HG03175 (cell line): Measurements from ENCODE around the gene UVRAG.
"Not testable (repeated sequence)": the region's sequence is repeated elsewhere in the genome, so short reads cannot be mapped to it uniquely, and the experiment has no call there.

Source experiments
- ATAC-seq: cut with Tn5 transposase; IDR thresholded peaks from one replicate; pipeline ENCODE4 v1.9.1; 2021; ENCODE audit warnings: mild to moderate bottlenecking, moderate library complexity; ENCODE audit not compliant: unreplicated experiment

UVRAG gene

DNA sequence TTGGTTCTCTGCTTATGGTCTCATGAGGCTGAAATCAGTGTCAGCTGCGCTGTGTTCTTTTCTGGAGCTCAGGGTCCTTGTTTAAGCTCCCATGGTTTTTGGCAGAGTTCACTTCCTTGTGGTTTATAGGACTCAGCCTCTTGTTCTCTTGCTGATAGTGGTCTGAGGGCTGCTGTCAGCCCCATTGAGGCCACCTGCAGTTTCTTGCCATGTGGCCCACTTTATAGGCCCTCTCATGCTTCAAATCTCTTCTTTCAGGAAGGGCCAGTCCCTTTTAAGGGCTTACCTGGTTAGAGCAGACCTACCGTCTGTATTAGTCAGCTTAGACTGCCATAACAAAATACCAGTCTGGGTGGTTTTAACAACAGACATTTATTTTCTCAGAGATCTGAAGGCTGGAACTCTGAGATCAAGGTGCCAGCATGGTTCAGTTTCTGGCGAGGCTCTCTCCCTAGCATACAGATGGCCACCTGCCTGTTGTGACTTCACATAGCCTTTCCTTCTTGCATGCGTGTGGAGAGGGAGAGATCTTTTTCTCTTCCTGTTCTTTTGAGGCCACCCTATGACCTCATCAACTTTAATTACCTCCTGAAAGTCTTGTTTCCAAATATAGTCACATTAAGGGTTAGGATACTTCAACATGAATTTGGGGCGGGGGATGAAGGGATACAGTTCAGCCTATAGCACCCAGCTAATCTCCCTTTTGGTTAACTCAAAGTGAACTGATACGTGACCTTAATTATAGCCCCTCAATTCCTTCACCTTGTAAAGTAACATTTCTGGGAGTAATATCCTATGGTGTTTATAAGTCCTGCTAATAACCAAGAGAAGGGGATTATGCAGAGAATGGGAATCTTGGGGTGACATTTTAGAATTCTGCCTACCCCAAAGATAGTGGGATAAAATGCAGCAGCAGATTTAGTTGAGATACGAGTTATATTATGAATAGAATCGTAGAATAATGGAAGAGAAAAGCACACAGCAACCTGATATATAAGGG lies 131.8 kb downstream of the UVRAG start:
- ATAC-seq, result no peak

DNA sequence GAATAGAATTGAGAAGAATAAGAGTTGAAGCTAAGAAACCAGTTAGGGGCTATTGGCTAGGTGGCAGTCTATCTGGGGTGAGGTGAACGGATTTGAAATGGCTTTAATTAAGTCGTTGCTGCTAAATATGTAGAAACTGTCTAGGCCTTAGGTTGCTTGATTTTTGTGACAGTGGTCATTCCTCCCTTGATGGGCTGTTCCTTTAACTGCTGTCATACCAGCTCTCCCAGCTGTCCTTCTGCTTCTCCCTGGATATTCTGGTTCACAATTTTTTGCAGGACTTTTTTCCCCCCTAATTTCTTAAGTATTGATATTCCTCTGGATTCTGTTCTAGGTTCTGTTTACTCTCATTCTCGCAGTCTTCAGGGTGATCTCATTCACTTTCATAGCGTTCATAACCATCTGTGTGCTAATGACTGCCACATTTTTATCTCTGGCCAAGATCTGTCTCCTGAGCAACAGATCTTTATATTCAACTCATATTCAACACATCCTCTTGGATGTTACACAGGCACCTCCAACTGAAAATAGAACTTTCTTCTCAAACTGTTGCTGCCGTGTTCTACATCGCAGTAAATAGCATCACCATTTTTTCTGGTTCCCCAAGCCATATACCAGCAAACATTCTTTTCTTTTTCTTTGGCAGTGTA lies 134.1 kb downstream of the UVRAG start:
- ATAC-seq, result no peak

DNA sequence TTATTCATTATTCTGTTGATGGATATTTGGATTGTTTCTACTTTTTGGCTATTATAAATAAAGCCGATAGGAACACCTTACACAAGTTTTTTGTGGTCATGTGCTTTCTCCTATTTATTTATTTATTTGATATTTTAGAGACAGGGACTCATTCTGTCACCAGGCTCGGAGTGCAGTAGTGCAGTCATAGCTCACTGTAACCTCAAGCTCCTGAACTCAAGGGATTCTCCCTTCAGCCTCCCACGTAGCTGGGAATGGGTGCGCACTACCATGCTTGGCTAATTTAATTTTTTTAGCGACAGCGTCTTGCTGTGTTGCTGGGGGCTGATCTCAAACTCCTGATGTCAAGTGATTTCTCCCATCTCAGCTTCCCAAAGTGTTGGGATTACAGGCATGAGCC lies 135.1 kb downstream of the UVRAG start:
- no peak for ATAC-seq

DNA sequence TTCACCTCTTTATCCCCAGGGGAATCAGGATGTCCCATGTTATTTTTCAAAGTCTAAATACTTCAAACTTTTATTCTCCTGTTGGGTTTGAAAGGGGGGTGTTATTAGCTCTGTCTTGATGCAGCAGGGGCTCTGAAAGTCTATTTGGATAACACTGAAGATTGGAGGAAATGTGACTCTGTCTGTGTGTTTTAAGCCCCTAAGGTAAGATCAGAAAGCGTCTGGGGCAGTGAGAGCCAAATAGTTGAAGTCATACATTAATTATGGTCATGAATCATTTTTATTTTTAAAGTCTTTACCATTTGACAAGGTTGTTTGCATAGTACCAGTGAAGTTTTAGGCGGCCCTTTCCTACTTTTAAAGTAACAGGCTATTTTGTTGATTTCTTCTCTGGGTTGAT lies 139.0 kb downstream of the UVRAG start:
- ATAC-seq, result no peak

DNA sequence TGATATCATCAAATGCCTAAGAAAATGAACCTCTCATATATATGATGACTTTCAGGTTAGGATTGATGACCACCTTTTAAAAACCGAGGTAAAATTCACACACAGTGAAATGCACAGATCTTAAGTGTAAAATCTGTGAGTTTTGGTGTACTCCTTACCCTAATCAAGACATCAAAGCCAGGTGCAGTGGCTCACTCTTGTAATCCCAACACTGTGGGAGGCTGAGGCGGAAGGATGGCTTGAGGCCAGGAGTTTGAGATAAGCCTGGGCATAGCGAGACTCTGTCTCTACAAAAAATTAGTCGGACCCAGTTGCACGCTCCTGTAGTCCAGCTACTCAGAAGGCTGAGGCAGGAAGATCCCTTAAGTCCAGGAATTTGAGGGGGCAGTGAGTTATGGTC lies 140.4 kb downstream of the UVRAG start:
- no peak for ATAC-seq

DNA sequence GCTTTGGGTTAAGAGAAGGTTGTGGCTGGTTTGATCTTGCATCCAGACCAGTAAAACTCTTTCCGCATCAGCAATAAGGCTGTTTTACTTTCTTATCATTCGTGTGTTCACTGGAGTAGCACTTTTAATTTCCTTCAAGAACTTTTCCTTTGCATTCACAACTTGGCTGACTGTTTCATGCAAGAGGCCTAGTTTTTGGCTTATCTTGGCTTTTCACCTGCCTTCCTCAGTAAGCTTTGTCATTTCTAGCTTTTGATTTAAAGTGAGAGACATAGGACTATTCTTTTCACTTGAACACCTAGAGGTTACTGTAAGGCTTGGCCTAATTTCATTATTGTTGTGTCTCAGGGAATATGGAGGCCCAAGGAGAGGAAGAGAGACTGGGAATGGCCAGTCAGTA lies 144.5 kb downstream of the UVRAG start:
- no peak for ATAC-seq

DNA sequence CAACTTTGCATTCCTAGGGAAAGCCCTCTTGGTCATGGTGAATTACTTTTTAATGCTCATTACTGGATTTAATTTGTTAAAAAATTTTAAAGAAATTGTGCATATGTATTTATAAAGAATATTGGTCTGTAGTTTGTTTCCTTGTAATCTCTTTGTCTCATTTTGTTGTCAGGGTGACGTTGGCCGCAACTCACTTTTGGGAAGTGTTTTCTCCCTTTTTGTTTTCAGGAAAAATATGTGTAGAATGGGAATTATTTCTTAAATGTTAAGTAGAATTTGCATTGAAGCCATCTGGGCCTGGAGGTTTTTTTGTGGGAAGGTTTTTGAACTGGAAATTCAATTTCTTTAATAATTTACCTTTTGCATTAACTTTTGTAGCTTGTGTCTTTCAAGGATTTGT lies 149.1 kb downstream of the UVRAG start:
- ATAC-seq, result no peak

DNA sequence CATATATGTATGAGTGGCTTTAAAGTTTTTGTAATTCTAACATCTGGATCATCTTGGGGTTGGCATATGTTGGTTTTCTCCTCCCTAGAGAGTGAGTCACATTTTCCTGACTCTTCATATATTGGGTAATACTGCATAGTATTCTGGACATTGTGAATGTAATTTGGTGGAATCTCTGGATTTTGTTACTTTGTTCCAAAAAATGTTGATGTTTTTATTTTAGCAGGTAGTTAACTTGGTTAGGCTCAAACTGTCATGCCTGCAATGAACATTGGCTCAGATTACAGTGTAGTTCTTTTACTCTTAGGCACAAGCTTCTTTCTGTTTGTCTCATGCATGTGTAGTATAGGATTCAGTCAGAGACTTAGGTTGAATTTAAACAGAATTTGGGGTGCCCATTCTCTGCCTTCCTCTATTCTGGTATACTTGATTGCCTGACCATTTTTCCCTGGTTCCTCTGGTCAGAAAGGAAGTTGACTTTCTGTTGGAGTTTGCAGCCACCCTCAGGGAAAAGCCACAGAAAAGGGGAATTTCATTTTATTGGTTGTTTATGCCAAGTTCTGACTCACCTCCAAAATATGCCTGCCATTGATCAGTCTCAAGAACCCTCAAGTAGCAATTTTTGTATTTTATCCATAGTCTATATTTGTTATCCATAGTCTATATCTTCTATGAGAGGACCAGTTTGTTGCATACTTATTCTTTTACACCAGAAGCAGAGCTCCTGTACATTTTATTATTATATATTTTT lies 151.7 kb downstream of the UVRAG start:
- ATAC-seq, result no peak

DNA sequence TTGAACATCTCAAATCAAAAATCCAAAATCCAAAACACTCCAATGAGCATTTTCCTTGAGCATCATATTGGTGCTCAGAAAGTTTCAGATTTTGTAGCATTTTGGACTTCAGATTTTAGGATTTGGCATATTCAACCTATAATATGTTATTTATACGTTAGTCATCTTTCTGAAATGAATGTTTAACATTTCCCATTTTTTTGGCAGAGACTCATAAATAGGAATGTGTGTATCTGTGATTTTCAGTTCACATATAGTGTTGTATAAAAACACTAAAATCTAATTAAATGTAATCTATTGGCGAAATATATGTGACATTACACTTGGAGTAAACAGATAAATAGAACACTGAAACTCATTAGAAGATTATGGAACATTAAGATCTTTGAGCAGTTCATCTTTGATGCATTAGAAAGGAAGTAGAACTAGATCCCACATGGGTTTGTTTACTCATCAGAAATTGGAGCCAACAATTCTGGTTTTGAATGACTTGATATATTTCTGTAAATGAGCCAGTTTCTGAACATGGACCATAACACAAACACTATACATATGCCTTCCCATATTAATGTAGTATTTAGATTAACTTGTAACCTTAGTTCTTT lies 153.1 kb downstream of the UVRAG start:
- no peak for ATAC-seq

DNA sequence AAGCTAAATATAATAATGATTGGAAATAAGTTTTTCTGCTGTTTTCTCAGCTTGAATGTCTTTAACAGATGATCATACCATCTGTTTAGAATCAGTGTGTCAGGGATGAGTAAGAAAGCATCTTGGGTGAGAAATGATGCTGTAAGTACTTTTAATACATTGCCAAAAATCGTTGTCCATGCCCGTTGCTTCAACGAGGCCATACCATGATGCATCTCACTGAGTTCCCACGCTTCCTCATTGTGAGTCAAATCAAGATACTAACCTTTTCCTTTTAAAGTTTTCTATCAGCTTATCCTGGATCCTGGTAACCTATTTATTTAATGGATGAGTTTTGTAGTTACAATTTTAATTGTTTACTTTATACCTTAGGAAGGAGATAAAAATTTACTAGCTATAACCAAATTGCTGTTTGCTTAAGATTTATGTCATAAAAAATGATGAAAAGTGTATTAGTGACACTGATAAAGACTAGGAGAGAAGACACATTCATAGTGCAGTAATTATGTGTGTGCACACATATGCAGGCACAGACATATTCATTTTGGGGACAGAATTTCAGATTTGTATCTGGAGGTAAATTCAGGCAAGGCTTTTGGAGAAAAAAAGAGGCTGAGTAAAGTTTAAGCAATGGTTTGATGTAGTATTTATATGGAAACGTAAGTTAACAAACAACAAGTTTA lies 154.8 kb downstream of the UVRAG start:
- no peak for ATAC-seq

DNA sequence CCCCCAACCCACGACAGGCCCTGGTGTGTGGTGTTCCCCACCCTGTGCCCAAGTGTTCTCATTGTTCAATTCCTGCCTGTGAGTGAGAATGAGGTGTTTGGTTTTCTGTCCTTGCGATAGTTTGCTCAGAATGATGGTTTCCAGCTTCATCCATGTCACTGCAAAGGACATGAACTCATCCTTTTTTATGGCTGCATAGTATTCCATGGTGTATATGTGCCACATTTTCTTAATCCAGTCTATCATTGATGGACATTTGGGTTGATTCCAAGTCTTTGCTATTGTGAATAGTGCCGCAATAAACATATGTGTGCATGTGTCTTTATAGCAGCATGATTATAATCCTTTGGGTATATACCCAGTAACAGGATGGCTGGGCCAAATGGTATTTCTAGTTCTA lies 158.7 kb downstream of the UVRAG start:
- not testable (repeated sequence) for ATAC-seq

DNA sequence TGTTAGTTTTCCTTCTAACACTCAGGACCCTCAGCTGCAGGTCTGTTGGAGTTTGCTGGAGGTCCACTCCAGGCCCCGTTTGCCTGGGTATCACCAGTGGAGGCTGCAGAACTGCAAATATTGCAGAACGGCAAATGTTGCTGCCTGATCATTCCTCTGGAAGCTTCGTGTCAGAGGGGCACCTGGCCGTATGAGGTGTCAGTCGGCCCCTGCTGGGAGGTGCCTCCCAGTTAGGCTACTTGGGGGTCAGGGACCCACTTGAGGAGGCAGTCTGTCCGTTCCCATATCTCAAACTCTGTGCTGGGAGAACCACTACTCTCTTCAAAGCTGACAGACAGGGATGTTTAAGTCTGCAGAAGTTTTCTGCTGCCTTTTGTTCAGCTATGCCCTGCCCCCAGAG lies 164.1 kb downstream of the UVRAG start:
- ATAC-seq, result not testable (repeated sequence)

DNA sequence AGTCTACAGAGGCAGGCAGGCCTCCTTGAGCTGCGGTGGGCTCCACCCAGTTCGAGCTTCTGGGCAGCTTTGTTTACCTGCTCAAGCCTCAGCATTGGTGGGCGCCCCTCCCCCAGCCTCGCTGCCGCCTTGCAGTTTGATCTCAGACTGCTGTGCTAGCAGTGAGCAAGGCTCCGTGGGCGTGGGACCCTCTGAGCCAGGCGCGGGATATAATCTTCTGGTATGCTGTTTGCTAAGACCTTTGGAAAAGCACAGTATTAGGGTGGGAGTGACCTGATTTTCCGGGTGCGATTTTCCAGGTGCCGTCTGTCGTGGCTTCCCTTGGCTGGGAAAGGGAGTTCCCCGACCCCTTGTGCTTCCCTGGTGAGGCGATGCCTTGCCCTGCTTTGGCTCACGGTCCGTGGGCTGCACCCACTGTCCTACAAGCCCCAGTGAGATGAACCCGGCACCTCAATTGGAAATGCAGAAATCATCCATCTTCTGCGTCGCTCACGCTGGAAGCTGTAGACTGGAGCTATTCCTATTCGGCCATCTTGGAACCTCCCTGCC lies 164.5 kb downstream of the UVRAG start:
- ATAC-seq, result not testable (repeated sequence)

DNA sequence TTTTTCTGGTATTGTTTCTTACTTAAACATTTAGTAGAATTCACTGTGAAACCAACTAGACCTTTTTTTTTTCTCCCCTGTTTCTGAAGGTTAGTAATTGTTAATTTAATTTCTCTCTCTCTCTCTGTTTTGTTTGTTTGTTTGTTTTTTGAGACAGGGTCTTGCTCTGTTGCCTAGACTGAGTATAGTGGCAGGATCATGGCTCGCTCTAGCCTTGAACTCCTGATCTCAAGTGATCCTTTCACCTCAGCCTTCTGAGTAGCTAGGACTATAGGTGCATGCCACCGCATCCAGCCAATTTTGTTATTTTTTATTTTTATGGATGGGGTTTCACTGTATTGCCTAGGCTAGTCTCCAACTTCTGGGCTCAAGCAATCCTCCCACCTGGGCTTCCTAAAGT lies 165.0 kb downstream of the UVRAG start:
- no peak for ATAC-seq

DNA sequence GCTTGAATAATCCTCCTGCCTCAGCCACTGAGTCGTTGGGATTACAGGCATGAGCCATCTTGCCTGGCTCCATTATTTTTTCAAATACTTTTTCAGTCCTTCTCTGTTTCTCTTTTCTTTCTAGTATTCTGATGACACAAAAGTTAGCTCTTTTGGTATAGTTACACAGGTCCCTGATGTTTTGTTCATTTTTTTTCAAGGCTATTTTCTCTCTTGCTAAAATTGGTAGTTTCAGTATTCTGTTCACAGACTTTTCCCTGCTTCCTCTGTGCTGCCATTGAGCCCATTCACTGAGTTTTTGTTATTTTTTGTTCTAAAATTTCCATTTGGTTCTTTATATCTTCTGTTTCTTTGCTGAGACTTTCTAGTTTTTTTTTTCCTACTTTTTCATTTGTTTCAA lies 166.5 kb downstream of the UVRAG start:
- ATAC-seq, result no peak

DNA sequence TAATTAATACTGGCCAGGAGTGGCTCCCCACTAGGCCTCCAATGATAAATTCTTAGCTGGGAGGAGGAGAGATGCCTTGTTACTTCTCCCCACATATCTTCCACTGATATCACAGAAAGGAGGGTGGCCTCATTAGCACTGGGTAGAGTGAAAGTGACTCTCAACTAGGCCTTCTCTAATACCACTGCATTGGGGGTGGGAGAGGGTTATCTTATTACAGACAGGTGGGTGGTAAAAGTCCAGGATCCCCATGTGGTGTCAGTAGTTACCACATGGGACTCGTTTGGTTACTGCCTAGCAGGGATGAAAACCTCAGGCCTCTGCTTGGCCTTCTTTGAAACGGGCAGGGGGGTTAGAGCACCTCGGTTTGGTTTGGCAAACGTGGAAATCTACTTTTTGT lies 167.3 kb downstream of the UVRAG start:
- no peak for ATAC-seq

DNA sequence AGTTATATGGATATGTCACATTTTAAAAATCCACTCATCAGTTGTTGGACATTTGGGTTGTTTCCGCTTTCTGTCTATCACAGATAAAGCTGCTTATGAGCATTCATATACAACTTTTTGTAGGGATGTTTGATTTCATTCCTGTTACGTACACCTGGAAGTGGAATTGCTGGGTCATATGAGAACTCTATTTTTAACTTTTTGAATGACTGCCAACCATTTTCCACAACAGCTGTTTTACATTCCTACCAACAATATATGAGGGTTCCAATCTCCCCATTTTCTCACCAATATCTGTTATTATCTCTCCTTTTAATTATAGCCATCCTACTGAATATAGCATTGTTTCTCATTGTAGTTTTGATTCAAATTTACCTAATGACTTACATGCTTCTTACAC lies 172.0 kb downstream of the UVRAG start:
- no peak for ATAC-seq

DNA sequence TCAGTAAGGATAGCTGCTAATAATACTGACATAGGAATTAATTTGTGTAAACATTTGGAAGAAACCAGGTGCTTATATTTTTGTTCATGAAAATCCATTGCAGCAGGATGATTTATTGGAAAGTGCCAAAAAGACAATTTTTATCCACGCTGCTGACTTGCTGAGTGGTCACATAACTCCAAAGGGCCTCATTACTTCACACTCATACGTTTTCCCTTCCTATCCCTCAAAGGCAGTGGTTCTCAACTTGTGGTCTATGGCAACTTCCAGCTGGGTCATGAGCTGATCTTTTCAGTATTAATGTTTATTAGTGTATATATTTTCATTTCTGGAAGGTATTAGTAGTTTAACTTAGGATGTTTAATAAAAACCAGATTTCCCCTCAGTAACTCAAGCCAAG lies 178.1 kb downstream of the UVRAG start:
- no peak for ATAC-seq

DNA sequence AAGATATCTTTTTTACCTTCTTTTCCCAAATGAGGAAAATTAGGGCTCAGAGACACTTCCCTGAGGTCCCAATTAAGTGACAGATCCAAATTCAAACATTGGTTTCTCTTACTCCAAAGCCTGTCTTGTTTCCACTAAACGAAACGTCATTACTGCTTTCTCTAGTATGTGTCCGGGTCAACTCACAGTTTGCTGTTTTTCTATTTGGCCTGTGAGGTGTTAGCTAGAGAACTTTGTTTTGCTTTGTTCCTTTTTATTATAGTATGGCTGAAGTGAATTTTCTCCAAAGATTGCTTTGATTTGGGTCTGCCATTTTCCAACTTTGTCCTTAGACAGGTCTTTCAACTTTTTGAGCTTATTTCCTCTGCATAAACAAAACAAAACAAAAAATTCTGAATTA lies 179.6 kb downstream of the UVRAG start:
- ATAC-seq, result no peak
